Osteocyte (in vitro differentiated cells): ENCODE measurements around the gene TGM6. TPM values are rescaled to one million over a fixed set of nuclear protein-coding genes. Genes with fewer than 3 reads are reported as not detected.

Experiments
- DNase-seq: peaks from one replicate; pipeline ENCODE4 v3.0.0; 2021; ENCODE audit warnings: mixed read lengths; ENCODE audit not compliant: unreplicated experiment; ENCODE audit errors: extremely low spot score
- H3K27ac Mint-ChIP-seq: one replicate; pipeline ENCODE4 v1.8.0; 2021; ENCODE audit warnings: mild to moderate bottlenecking, mixed read lengths; ENCODE audit not compliant: unreplicated experiment
- H3K27me3 Mint-ChIP-seq: one replicate; pipeline ENCODE4 v1.8.0; 2021; ENCODE audit warnings: mixed read lengths; ENCODE audit not compliant: unreplicated experiment
- H3K36me3 Mint-ChIP-seq: one replicate; pipeline ENCODE4 v1.8.0; 2021; ENCODE audit warnings: mixed read lengths; ENCODE audit not compliant: unreplicated experiment
- H3K4me1 Mint-ChIP-seq: one replicate; pipeline ENCODE4 v1.8.0; 2021; ENCODE audit warnings: mixed read lengths; ENCODE audit not compliant: unreplicated experiment
- H3K4me3 Mint-ChIP-seq: one replicate; pipeline ENCODE4 v1.8.0; 2021; ENCODE audit warnings: mild to moderate bottlenecking, moderate library complexity, mixed read lengths; ENCODE audit not compliant: unreplicated experiment
- H3K9me3 Mint-ChIP-seq: one replicate; pipeline ENCODE4 v1.8.0; 2021; ENCODE audit warnings: mixed read lengths; ENCODE audit not compliant: unreplicated experiment
- CTCF ChIP-seq: fragments of 200-600 bp; sonication (generic); IDR thresholded peaks from 2 replicates; pipeline ENCODE4 v1.5.0; 2021; ENCODE audit warnings: antibody characterized with exemption, mild to moderate bottlenecking, moderate library complexity
- total RNA-seq: library from RNA; stranded (reverse); gene quantifications from 2 replicates; pipeline ENCODE4 v1.2.1, GENCODE V29; 2021

Gene TGM6
- total RNA-seq, 1 donor from 2014 or later, result not detected

- no peaks in the 10 kb centered on the region for H3K27me3 Mint-ChIP-seq
- no peaks in the 10 kb centered on the region for H3K4me1 Mint-ChIP-seq
- peak; percentile 72 for DNase-seq
- no peak overlapping the region for H3K27ac Mint-ChIP-seq
- no peak for TF ChIP-seq CTCF
- no peaks in the 10 kb centered on the region for H3K36me3 Mint-ChIP-seq
- H3K4me3 Mint-ChIP-seq, result no peak overlapping the region
- H3K9me3 Mint-ChIP-seq, result no peaks in the 10 kb centered on the region
These were observed 45.4 kb upstream of the TGM6 start for GRCh38 chr20:2335096-2335870.

GRCh38 chr20:2336471-2336870 lies 44.2 kb upstream of the TGM6 start:
- H3K27me3 Mint-ChIP-seq, result peaks cover under 1% of the 10 kb centered on the region
- DNase-seq, result no peak
- no peak overlapping the region for H3K27ac Mint-ChIP-seq
- no peaks in the 10 kb centered on the region for H3K36me3 Mint-ChIP-seq
- no peak for TF ChIP-seq CTCF
- no peaks in the 10 kb centered on the region for H3K9me3 Mint-ChIP-seq
- H3K4me3 Mint-ChIP-seq, result no peak overlapping the region
- H3K4me1 Mint-ChIP-seq, result no peaks in the 10 kb centered on the region

DNA sequence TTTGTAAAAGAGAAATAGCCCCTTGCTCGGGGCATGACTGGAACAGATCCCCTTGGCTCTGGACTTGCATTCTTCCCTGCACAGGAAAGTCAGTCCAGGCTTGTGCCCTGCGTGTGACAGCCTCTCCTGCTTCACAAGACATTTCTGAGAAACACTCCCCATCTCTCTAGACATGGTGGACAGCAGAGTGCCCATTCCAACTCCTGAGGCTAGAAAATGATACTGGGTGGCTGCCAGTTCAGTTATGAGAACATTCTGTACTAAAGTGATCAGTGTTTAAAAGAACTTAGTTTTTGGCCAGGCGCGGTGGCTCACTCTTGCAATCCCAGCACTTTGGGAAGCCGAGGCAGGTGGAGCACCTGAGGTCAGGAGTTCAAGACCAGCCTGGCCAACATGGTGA lies 43.6 kb upstream of the TGM6 start:
- H3K27ac Mint-ChIP-seq, result no peak overlapping the region
- no peaks in the 10 kb centered on the region for H3K36me3 Mint-ChIP-seq
- peaks cover 3% of the 10 kb centered on the region for H3K27me3 Mint-ChIP-seq
- DNase-seq, result no peak
- no peaks in the 10 kb centered on the region for H3K9me3 Mint-ChIP-seq
- H3K4me1 Mint-ChIP-seq, result no peaks in the 10 kb centered on the region
- TF ChIP-seq CTCF, result no peak
- no peak overlapping the region for H3K4me3 Mint-ChIP-seq

- no peaks in the 10 kb centered on the region for H3K36me3 Mint-ChIP-seq
- H3K27me3 Mint-ChIP-seq, result peaks cover 3% of the 10 kb centered on the region
- no peaks in the 10 kb centered on the region for H3K4me1 Mint-ChIP-seq
- no peak overlapping the region for H3K27ac Mint-ChIP-seq
- H3K9me3 Mint-ChIP-seq, result no peaks in the 10 kb centered on the region
- TF ChIP-seq CTCF, result no peak
- no peak overlapping the region for H3K4me3 Mint-ChIP-seq
- DNase-seq, result no peak
These were observed 42.2 kb upstream of the TGM6 start for GRCh38 chr20:2338411-2339066.

DNA sequence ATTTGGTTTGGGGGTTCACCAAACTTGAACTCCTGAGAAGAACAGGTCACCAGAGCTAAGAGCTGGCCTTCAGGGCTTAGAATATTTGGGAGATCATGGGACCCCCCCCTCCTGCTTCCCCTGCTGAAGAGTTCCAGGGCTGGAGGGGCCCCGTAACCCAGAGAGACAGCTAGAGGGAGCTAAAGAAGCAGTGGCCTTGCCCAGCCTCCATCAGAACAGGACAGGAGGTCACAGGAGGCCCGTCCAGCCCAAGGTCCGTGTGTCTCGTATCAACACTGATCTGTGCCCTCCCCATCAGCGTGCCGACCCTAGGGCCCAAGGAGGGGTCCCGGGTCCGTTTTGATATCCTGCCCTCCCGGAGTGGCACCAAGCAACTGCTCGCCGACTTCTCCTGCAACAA lies 40.6 kb upstream of the TGM6 start:
- H3K36me3 Mint-ChIP-seq, result no peaks in the 10 kb centered on the region
- no peak overlapping the region for H3K4me3 Mint-ChIP-seq
- no peak for TF ChIP-seq CTCF
- peaks cover 3% of the 10 kb centered on the region for H3K27me3 Mint-ChIP-seq
- no peaks in the 10 kb centered on the region for H3K4me1 Mint-ChIP-seq
- no peak overlapping the region for H3K27ac Mint-ChIP-seq
- no peaks in the 10 kb centered on the region for H3K9me3 Mint-ChIP-seq
- DNase-seq, result no peak
